ENCODE results near the gene CD37.
"Not testable (repeated sequence)": the region's sequence is repeated elsewhere in the genome, so short reads cannot be mapped to it uniquely, and the experiment has no call there.

Gene CD37

DNA sequence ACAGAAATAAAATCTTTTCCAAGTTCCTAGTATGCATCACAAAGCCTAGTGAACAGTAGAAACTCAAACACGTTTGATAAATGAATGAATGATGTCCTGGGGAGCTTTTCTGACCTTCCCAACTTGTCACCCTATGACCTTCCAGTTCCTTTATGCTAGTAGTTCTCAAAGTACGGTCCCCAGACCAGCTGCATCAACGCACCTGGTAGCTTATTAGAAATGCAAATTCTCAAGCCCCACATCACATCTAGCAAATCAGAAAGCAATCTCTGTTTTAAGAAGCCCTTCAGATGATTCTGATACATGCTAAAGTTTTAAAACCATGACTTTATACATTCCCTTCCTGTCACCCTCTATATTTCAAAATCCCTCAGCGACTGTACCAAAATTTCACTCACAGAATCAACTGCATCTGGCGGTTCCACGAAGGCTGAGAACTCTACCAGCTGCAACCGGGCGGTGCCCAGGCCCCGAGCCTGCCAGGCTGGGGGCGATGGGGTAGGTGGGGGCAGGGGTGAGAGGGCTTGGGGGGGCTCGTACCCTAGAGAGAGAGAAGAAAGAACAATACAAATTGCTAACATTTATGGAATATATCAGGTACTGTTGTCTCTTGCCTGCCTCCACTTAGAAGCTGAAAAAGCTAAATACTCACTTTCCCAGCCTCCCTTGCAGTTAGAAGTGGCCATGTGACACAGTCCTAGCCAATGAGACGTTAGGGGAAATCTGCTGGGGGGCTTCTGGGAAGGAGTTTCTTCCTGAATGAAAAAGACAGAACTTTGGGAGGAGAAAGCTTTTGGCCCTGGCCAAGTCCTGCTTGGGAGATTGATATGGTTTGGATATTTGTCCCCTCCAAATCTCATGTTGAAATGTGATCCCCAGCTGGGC is 13.3 kb downstream of the CD37 start:
- no peak for DNase-seq

DNA sequence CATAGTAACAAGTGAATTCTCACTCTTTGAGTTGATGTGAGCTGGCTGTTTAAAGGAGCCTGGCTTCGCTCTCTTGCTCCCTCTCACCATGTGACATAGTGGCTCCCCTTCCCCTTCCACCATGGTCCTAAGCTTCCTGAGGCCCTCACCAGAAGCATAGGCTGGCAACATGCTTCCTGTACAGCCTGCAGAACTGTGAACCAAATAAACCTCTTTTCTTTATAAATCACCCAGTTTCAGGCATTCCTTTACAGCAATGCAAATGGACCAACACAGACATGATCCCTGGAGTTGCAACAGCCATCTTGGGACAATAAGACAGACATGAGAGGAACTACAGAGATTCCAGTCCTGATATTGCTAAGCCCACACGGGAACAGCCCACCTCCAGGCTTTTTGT is 14.4 kb downstream of the CD37 start:
- no peak for DNase-seq

DNA sequence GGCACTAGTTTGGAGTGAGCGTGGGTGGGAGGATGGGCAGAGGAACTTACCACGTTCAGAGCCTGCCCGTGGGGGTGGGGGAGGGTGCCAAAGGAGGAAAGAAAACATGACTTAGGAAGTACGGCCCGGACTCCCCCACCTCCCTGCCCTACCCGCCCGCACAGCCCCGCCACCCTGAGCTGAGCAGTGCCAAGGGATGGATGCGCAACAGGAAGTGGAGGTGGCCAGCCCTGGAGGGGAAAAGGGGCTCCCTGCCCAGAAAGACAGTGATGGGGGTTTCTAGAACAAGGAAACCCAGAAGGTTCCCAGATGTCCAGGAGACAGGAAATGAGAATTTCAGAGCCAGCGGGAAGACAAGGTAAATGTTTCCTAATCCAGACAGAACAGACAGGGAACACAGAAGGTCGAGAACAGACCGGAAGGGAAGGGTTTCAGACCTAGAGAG is 20.7 kb downstream of the CD37 start:
- no peak for DNase-seq

DNA sequence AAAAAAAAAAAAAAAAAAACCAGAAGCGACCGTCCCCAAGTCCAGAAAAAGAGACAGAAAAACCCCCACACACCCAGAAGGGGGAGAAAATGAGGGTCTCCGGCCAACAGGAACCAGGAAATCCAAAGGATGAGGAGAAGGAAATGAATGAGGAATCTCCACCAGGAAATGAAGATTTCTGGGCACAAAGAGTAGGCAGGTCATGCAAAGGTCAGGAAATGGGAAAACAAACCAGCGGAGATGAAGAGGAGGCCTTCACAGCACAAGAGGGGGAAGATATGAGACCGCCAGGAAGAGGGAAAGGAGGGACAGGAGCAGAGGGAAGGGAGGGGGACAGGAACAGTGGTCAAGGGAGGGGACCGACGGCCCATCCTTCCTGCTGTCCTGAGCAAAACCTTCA is 21.2 kb downstream of the CD37 start:
- no peak for DNase-seq

DNA sequence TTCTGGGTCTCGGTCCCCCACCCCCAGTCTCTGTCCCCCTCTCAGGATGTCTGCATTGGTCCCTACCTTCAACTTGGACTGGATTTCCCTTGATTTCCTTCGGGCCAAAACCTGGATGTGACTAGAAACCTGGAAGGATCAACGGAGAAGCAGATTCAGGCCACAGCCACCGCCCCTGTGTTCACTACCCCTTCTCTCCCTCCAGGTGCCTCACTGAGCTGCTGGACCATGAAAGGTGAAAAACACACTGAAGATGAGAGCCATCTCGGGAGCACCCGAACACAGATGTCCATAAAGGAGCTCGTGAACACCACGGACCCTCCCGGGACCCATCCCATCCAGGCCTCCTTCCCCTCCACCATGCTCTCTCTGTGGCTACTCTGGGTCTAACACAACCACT is 22.0 kb downstream of the CD37 start:
- no peak for DNase-seq

DNA sequence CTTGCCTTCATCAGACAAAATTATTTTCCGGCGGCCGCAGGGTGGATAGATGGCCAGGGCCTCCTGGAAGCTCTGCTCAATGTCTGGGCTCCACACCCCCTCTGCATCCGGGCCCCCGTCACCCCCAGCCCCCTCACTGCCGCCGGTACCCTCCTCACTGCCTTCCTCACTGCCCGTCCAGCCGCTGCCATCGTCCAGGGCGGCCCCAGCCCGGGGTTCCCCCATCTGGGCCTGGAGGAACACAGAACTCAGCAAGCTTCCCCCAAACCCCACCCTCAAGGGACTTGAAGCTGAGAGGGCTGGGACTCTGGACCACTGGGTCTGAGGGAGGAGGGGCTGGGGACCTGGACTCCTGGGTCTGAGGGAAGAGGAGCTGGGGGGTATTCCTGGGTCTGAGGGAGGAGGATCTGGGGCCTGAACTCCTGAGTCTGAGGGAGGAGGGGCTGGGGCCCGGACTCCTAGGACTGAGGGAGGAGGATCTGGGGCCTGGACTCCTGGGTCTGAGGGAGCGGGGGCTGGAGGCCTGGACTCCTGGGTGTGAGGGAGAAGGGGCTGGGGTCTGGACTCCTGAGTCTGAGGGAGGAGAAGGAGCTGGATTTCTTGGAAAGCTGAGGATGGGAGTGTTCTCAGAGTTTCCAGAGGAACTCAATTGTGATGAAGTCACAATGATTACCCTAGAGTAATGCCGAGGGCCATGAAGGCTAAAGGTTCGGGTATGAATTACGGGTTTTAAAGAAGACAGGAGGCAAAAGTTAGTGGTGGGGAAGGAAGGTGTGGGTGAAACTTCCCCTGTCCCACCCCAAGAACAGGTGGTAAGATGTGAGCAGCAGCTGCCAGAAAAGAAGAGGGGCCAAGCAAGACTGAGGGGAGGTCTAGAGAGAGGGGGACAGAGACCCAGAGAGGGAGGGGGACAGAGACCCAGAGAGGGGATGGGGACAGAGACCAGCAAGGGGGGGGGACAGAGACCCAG is 24.9 kb downstream of the CD37 start:
- no peak for DNase-seq

DNA sequence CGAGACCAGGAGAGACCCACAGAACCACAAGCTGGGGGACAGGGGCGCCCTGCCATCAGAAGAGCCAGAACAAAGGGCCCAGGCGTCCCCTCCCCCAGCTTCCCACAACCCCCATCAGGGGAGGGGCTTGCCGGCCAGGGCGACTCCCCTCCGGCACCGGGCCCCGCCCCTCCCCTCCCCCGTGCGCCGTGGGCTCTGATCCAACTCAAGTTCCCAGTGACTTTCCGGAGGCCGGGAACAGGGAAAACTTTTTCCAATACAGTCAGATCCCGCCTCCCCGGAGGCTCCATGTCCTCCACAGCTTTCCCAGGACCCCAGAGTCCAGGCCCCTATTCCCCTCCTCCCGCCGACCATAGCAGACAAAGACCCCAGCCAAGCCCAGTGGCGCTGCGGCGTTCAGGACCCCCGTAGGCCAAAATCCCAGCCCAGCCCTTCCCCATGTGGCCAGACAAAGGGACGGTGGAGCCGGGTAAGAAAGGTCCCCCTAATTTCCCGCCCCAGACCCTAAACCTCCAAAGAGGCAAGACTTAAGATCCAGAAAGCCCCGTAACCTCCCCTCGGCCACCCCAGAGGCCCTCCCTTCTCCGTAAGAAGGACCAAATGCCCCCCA is 26.3 kb downstream of the CD37 start:
- no peak for DNase-seq

DNA sequence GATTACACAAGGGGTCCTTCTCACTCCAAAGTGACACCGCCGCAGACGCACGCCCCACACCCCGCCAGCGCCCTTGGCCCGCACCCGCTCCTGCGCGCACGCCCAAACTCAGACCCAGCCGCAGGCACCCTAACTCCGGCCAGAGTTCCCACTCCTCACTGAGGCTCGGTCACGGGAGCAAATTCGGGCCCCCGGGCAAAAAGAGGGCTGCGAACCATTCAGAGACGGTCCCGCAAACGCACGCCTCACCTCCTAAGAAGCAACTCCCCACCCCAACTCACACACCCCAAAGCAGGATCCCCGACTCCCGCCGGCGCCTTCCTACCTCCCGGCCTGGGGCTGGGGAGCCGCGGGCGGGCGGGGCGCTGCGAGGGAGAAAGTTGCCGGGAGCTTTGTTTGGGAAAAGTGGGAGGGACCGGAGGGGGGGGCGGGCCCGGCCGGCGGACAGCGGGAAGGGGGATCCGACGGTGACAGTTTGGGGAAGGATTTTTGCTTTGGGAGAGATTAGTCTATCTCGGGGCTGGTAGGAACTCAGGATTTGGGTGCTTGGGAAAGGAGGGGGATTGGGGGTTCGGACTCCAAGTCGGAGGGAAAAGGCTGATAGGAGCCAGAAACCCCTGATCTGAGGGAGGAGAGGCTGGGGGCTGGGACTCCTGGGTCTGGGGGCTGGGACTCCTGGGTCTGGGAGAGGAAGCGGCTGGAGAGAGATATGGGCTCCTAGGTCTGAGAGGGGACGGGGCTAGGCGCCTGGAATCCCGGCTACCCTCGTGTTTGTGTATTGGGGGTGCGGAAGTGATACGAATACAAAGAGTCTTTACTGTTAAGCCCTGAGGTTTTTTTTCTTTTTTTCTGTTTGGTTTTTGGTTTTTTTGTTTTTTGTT is 27.1 kb downstream of the CD37 start, which contains the start of gene TEAD2:
TEAD2 (minus strand) TSS at position 369 of the 881 bp plus-strand sequence. CDS start 2,341 bp downstream, outside the sequence.
- DNase-seq = no peak

DNA sequence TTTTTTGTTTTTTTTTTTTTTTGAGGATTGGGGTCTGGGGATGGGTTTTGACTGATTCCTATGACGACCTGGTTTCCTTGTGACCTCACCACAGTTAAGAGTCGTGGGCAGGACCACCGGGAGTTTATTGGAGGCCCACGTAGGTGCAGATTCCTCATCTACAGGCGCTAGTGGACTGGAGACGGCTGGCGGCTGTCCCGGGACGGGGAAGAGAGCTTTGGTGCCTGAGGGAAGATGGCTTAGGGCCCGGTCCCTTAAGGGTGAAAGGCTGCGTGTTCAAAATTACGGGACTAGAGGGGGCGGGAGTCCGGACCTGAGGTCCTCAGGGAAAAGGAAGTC is 27.7 kb downstream of the CD37 start:
- no peak for DNase-seq

DNA sequence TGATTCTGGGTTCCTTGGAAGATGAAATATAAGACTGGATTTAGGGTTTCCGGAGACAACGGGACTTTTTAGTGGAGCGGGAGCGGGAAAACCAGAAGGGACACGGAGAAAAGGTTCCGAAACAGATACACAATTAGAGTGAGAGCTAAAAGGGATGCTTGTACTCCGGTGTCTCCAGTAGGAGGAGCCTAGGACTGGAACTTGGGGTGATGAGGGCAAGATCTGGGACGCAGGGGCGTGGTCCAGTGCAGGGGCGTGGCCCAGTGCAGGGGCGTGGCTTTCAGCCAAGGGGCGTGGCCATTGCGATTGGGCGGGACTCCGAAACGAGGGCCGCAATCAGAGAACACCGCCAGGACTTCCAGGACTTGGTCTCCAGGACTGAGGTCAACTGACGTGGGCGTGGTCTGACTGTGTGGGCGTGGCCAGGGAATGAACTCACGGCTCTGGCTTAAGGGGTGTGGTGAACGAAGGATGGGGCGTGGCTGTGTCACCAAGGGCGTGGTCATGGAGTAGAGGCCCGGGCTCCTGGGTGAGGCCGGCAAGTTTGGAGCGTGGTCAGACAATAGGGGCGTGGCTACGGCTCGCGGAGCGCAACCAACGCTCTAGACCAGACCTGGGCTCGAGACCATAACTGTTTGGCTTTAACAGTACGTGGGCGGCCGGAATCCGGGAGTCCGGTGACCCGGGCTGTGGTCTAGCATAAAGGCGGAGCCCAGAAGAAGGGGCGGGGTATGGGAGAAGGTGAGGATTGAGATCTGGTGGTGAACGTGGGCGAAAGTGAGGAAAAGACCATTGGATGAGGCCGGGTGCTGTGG is 28.3 kb downstream of the CD37 start, which contains the start of gene DKKL1:
DKKL1 (plus strand) TSS at position 610 of the 815 bp plus-strand sequence; CDS start at position 732, 122 bp downstream.
- no peak for DNase-seq

DNA sequence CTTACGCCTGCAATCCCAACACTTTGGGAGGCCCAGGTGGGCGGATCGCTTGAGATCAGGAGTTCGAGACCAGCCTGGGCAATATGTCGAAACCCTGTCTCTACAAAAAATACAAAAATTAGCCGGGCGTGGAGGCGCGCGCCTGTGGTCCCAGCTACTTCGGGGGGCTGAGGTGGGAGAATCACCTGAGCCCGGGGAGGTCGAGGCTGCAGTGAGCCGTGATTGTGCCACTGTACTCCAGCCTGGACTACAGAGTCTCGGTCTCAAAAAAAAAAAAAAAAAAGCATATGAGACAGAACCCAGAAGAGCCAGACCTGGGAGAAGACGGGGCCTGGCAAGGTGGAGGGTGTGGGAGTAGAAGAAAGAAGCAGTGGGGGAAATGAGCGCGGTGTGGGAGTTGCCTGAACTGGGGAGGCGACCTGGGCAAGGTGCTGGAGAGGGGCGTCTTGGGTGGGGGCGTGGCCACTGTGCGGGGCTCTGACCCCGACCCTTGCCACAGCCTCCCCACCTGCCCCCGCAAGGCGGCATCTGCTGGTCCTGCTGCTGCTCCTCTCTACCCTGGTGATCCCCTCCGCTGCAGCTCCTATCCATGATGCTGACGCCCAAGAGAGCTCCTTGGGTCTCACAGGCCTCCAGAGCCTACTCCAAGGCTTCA is 29.0 kb downstream of the CD37 start:
- no peak for DNase-seq

DNA sequence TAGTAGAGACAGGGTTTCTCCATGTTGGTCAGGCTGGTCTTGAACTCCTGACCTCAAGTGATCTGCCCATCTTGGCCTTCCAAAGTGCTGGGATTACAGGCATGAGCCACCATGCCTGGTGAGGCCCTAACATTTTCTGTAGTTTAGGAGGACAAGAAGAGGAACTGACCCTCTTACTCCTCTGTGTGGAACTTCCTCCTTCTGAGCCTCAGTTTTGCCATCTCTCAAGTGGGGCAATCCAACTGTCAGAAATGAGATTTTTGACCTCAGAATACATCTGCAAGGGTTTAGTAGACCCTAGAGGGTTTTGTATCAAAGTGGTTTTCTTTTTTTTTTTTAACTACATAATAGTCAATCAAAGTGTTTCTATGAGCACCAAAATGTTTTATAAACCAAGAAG is 30.9 kb downstream of the CD37 start:
- DNase-seq = no peak

DNA sequence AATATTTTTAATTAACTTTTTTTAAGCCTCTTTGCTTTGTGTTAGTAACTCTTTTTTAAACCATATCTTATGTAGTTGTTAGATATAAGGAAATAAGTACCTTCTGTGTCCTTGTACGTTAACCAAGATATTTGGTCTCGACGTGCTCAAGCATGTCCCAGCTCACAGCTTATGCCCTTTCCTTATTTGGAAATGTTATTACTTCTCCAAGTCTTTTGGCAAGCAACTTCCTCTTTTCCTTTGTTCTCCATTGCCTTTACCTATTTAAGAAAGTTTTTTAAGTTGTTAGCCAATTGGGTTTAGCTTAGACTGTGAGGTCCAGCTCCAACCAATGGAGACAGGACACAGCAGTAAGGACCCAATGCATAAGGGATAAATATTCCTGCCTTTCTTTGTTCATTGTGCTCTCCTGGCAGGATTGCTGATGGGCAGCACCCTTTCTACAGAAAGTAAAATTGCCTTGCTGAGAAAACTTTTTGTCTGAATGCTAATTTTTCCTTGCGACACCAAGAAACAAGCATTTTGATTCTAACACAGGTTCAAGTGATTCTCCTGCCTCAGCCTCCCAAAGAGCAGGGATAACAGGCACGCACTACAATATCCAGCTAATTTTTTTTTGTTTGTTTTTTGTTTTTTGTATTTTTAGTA is 33.6 kb downstream of the CD37 start:
- DNase-seq = no peak

DNA sequence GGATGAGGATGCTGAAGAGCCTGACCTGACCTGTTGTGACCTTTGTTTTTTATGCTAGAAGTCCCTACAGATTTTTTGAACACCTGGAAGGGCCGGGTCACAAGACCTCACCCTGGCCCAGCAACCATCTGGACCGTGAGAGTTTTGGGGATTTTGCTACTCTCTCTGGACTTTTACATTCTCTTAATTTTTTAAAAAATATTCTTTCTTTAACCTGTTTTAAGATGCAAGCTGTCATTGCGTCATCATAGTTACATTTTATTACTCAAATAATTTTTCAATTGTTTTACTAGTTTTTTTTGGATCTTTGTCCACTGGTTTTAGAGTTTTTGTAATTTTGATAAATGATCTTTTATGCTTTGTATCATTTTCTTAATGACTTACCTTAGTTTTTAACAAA is 36.0 kb downstream of the CD37 start:
- DNase-seq = no peak

DNA sequence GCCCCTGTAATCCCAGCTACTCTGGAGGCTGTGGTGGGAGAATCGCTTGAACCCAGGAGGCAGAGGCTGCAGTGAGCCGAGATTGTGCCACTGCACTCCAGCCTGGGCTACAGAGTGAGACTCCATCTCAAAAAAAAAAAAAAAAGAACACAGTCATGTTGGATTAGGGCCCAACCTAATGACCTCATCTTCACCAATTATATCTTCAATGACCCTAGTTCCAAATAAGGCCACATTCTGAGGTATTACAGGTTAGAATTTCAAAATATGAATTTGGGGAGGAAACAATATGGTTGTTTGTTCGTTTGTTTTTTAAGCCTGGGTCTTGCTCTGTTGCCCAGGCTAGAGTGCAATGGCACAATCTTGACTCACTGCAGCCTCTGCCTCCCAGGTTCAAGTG is 38.0 kb downstream of the CD37 start:
- not testable (repeated sequence) for DNase-seq

DNA sequence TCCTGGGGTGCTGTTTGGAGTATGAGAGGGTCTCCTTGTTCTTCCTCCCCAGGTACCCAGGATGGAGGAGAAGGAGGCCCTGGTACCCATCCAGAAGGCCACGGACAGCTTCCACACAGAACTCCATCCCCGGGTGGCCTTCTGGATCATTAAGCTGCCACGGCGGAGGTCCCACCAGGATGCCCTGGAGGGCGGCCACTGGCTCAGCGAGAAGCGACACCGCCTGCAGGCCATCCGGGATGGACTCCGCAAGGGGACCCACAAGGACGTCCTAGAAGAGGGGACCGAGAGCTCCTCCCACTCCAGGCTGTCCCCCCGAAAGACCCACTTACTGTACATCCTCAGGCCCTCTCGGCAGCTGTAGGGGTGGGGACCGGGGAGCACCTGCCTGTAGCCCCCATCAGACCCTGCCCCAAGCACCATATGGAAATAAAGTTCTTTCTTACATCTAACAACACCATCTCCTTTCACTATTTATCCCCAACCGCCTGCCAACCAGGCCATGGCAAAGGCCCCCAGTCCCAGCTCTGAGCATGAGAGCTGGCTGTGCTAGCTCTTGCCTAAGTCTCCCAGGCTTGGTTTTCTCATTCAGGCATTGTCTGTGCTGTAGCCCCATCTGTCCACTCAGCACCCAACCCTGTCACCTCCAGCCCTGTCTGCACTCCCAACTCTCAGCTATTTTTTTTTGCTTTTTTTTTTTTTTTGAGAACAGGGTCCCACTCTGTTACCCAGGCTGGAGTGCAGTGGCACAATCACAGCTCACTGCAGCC is 39.6 kb downstream of the CD37 start:
- no peak for DNase-seq

DNA sequence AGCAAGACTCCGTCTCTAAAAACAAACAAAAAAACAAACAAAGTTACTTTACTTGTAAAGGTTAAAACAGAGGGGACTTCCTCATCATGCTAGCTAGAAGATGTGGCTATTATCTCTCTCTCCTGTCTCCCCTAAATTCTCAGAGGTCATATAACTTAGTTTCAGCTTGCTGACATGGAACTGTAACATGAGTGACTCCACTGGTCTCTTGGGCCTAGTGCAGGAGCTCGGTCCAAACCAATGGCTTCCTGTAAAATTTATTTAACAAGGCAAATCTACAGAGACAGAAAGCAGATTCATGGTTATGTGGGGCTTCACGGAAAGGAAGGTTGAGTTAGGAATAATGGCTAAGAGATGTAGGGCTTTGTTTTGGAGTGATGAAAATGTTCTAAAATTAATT is 43.3 kb downstream of the CD37 start:
- no peak for DNase-seq

DNA sequence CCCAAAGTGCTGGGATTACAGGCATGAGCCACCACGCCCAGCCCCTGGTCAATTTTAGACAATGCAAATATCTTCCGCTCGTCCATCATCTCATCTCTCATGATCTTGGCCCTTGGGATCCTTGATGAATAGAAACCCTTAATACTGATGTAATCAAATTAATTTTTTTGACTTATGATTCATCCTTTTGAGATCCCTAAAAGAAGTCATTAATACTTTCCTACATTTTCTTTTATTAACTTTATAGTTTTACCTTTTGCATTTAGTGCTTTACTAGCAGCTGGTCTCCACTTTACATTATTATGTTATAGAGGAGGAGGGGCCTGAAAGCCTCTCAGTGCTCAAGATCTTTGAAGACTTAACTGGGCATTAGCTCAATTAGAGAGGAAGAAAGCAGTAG is 45.2 kb downstream of the CD37 start:
- DNase-seq = no peak

DNA sequence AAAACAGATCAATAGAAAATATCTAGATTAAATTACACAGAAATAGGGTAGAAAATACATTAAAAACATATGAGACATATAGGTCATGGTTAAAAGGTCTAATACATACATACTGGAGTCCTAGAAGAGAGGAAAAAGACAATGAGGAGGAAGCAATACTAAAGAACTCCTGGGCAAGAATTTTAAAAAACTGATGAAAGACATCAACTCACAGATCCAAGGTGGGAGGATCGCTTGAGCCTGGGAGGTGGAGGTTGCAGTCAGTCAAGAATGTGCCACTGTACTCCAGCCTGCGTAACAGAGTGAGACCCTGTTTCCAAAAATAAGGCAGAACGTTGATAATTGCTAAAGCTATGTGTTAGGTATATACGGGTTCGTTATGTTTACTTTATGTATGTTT is 47.4 kb downstream of the CD37 start:
- DNase-seq = no peak
